Activated T-cell treated with anti-CD3 and anti-CD28 coated beads for 1 hour (primary cell): ENCODE measurements around the gene LRRC38.
"Not testable (repeated sequence)": the region's sequence is repeated elsewhere in the genome, so short reads cannot be mapped to it uniquely, and the experiment has no call there.

Source experiments
- DNase-seq: peaks from one replicate; pipeline ENCODE4 v3.0.0-alpha.2; 2020; ENCODE audit warnings: low read depth

LRRC38 gene

GRCh38 chr1:13462682-13463081, 51.1 kb downstream of the LRRC38 start:
- no peak for DNase-seq

DNA sequence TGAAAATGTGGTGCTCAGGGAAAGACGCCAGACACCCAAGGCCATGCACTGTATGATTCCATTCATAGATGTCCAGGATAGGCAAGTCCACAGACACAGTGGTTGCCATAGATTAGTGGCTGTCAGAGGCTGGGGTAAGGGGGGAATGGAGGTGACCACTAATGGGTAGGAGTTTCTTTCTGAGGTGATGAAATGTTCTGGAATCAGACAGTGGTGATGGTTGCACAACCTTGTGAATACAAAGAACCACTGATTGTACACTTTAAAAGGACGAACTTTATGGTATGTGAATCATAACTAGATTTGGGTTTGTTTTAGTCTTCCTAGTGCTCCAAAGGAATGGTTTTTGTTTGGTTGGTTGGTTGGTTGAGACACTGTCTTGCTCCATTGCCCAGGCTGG, 51.8 kb downstream of the LRRC38 start:
- DNase-seq: no peak

- DNase-seq: no peak
Measured at GRCh38 chr1:13456904-13457532, 56.8 kb downstream of the LRRC38 start.

DNA sequence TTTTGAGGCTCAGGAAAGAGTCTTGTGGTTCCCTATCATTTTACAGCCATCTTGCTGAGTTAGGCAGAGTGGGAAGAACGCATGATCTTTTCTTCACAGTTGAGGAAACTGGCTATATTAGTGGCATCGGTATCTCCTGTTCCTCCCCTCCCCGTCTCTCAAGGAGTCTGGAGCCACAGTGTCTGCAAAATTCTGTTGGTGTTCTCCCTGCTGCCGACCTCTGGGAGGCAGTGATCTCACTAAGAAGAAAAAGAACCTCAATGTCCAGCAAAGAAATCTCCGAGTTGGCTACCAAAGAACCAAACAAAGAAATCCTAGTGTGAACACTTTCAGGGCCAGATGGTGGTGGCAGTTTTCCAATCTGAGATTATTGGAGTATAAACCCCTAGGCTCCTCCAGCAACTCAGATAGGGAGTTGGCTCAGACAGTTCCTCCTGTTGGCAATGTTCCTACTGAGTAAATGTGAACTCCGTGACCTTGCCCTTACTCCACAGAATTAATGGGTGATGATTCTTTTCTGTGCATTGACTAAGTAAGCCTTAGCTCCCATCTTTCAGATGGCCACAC, 62.3 kb downstream of the LRRC38 start:
- DNase-seq: no peak

- DNase-seq: no peak
Measured at GRCh38 chr1:13450204-13450603, 63.6 kb downstream of the LRRC38 start.

DNA sequence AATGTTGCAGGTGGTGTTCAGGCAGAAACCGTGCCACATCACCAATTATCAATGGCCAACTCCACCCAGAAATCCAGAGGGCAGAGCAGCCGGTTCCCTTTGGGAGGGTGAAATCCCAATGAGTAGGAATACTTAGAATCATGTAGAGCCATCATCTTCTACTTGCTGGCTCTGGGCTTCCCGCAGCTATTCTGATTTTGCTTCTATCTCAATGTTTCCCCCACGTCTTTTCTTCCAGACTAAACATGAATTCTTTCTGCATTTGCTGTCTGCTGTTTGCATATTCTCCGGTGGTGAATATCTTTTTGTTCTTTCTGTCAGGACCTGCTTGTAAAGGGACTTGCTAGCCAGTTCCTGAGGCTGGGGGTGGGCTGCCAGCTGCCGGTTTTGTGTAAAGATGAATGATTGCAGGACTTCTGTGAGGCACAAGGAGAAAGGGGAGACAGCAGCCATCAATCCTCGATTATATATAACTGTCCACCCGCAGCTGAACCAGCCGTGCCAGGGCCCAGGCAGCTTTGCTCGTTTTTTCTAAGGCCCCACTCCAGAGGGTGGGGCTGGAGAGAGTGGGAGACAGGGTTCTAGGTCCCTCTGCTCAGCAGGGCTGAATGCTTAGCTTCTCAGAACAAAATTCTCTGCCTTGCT, 70.3 kb downstream of the LRRC38 start:
- DNase-seq: no peak

- not testable (repeated sequence) for DNase-seq
Measured at GRCh38 chr1:13439104-13439783, 74.6 kb downstream of the LRRC38 start.

DNA sequence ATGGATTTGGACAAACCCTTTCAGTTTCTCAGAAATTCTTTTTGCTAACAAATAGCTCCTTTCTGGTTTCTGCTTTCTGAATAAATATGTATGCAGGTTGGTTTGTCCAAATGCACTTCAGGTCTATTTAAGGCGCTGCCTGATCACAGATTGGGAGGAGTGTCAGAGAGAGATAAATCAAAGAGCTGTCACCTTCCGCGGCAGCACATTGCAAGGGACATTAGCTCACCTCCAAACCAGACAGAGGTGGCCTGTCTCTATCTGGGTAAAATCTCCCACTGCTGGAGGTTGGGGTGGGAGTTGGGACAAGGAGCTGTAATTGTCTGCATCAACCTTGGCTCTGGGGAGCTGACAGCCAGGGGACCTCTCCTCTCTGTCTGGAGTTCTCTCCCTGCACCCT, 78.3 kb downstream of the LRRC38 start:
- no peak for DNase-seq

DNA sequence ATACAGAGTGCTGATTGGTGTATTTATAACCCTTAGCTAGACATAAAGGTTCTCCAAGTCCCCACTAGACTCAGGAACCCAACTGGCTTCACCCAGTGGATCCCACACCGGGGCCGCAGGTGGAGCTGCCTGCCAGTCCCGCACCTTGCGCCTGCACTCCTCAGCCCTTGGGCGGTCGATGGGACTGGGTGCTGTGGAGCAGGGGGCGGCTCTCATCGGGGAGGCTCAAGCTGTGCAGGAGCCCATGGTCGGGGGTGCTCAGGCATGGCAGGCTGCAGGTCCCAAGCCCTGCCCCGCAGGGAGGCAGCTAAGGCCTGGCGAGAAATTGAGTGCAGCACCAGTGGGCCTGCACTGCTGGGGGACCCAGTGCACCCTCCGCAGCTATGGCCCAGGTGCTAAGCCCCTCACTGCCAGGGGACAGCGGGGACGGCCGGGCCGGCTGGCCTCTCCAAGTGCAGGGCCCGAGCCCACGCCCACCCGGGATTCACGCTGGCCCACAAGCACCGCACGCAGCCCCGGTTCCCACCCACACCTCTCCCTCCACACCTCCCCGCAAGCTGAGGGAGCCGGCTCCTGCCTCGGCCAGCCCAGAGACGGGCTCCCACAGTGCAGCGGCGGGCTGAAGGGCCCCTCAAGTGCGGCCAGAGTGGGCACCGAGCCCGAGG, 80.0 kb downstream of the LRRC38 start:
- DNase-seq: not testable (repeated sequence)

DNA sequence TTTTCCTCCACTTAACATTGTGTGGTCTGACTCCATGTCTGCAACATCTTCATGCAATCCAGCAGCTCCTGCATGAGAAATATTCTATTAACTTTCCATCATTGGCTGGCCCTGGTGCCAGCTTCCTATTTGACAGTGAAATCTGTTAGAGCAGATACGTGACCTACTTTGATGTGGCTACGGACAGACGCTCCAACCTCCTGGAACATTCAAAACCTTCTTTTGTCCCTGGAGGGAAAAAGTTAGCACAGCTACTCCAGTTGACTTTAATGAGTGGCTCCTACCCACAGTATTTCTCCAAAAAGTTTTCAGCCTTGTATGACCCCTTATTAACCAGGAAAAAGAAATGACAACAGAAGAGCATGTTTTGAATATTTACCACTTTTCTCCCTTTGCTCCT, 81.6 kb downstream of the LRRC38 start:
- no peak for DNase-seq

- no peak for DNase-seq
Measured at GRCh38 chr1:13430495-13430894, 83.3 kb downstream of the LRRC38 start.
